SKM-1 treated with dmso at 0.1 percent for 144 hours (cell line): ENCODE results near the gene TBC1D4.
A peak's percentile ranks its signal among the peaks of the same experiment; 100 is the strongest.
"Not testable (repeated sequence)": the region's sequence is repeated elsewhere in the genome, so short reads cannot be mapped to it uniquely, and the experiment has no call there.

ENCODE experiments used
- DNase-seq: peaks from one replicate; lab custom pipeline; 2025; ENCODE audit not compliant: unreplicated experiment; lab: John Stamatoyannopoulos, UW

The TBC1D4 gene

DNA sequence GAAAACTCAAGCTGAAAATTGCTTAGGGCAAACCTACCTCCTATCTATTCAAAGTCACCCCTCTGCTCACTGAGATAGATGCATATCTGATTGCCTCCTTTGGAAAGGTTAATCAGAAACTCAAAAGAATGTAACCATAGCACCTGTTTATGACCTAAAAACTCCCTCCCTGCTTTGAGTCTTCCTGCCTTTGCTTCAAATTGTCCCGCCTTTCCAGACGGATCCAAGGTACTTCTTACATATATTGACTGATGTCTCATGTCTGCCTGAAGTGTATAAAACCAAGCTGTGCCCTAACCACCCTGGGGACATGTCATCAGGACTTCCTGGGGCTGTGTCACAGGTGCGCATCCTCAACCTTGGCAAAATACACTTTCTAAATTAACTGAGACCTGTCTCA lies 118.6 kb downstream of the TBC1D4 start:
- no peak for DNase-seq

DNA sequence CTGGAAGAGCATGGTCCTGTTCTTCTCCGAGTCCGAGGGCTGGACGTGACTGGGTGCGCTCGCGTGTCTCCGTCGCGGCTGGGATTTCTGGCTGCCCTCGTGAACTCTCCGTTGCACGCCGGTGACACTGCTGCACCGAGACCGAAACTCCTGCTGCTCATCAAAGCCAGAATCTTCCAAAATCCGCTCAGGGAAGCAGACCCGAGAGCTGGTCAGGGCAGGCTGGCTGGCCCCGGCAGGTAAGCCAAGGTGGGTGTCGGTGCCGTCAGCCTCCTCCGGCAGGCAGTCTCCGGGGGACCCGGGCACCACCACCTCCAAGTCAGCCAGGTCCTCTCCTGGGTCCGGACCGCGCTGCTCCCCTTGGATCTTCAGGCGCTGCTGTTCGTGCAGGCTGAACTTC lies 119.9 kb downstream of the TBC1D4 start:
- DNase-seq, result no peak

DNA sequence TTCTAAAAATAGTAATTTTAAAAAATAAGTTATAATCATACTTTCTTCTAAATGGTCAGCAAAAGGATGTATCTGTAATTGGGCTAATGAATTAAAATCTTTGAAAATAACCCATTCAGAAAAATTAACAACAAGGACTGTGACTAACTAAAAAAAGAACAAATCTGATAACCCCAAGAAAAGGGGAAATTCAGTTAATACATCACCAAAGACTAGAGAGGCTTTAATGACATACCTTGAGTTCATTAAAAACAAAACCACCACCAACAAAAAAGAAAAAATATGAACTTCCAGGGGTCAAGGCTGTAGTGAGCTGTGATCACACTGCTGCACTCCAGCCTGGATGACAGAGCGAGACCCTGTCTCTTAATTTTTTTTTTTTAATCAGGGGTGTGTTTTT lies 121.8 kb downstream of the TBC1D4 start:
- no peak for DNase-seq

- DNase-seq, result no peak
These were observed 122.7 kb downstream of the TBC1D4 start for GRCh38 chr13:75359266-75359665.

DNA sequence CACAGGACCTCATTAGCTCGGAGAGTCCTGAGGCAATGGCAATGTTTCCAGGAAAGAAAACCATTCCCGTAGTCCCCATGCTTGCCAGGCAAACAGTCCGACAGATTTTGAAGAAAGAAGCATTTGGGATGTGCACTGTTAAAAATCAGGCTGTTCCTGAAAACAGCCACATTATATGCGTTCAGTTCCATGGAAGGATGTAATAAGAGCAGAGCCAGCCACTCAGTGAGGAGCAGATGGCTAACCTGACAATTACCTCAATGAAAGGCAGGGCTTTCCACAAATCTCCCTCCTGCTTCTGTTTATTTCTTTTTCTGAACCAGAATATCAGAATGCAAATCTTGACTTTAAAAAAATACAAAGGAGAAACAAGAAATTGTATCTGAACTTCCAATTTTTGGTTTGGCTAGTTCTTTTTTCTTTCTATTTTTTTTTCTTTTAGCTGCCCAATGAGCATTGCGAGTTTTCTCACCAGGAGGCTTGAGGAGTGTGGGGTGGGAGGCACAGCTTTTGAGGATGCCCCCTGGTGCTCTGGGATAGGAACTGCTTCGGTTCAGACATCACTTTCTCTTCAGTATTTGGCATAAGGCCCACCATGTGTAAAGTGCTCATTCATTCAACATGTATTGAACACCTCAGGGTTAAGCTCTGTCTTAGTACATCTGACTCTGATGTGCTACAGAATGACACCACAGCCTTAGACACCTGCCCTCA lies 124.2 kb downstream of the TBC1D4 start:
- peak; percentile 77 for DNase-seq

DNA sequence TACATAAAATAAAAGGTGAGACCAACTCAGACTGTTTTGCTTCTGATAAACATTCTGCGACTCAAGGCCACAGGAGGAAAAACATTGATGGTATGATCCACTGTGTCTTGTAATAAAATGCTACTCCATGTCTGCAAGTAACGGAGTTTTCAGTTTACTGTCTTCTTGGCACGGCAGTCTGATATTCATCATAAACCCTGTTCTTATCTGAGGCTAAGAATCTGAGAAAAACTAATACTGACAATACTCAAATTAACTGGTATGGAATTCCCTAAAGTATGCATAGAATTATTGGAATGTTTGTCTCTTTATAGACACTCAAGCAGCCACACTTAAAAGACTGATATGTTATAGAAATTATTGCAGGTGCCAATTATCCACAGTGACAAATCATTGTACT lies 125.5 kb downstream of the TBC1D4 start:
- DNase-seq, result no peak

DNA sequence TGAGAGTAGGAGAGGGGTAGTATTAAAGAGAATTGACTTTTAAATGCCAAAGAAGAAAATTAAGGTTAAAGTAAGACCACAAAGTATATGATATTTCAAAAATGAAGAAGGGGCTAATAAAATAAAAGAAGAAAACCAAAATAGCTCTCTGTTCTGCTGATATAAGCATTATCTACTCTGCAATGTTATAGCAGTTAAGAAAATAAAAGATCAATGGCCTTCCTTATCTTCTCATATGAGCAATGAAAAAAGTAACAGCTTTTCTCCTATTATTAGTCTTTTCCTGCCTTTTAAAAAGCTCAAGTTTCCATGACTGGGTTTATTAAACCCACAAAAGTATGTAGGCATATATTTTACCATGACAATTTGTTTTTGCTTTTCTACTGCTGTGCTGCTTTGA lies 126.4 kb downstream of the TBC1D4 start:
- DNase-seq, result no peak

DNA sequence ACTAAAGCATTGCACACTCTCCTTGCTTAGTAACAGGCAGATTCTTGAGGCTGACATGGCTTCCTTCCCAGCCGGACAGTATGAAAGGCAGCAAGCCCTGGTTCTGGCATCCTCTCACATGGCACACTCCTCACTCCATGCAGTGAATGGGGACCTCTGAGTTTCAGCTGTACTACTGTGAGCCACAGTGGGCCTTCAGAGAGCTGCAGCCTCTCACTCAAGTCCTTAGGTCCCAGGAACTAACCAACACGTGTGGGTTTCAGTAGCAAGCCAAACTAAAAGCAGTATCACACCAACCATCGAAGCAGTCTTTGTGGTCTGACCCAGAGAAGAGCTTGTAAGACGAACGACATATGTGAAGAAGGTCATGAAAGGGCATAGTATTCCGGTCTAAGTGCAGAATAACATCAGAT lies 128.2 kb downstream of the TBC1D4 start:
- DNase-seq, result no peak

DNA sequence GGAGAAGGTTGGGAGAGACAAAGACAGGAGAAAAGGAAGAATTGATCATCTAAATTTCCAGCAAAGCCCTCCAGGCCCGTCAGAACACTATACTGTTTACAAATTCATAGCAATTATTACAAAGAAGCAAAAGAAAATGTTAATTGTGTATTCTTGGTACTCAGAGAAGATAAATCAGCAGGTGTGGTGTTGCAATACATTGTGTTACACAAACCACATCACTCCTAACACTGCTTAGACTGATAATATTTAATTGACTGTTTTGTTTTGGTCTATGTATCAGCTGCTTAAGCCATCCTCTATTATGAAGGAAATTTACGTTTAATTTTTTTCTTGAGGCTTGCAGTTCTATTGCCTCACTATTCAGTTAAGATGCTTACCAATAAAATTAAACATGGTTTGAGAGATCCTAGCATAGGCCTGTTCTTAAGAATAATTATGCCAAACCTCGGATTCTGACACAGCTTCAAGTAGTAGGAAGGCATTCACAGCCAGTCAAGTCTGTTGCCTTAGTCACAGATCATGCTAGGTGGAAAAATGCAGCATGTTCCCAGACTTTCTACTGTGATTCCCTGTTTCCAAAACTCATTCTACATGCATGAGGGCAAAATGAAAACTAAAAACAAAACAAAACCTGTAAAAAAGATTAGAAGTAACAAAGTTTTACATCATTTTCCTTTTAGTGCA lies 129.2 kb downstream of the TBC1D4 start:
- no peak for DNase-seq

DNA sequence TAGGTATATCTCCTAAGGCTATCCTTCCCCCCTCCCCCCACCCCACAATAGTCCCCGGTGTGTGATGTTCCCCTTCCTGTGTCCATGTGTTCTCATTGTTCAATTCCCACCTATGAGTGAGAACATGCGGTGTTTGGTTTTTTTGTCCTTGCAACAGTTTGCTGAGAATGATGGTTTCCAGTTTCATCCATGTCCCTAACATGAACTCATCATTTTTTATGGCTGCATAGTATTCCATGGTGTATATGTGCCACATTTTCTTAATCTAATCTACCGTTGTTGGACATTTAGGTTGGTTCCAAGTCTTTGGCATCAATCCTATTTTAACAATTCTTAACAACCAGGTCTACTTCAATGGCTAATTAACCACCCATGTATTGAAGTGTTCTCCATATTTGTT lies 130.4 kb downstream of the TBC1D4 start:
- not testable (repeated sequence) for DNase-seq

DNA sequence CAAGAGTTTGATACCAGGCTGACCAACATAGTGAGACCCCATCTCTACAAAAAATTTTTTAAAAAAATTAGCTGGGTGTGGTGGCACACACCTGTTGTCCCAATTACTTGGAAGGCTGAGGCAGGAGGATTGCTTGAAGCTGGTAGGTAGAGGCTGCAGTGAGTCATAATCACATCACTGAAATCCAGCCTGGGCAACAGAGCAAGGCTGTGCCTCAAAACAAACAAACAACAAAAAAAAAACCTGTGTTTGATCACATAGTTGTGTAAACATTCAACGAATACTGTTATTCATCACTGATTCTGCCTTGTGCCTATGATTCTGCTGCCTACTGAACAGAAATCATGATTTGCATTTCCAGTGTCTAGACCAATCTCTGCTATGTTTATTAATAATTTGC lies 134.0 kb downstream of the TBC1D4 start:
- no peak for DNase-seq

- no peak for DNase-seq
These were observed 134.5 kb downstream of the TBC1D4 start for GRCh38 chr13:75347457-75347856.

DNA sequence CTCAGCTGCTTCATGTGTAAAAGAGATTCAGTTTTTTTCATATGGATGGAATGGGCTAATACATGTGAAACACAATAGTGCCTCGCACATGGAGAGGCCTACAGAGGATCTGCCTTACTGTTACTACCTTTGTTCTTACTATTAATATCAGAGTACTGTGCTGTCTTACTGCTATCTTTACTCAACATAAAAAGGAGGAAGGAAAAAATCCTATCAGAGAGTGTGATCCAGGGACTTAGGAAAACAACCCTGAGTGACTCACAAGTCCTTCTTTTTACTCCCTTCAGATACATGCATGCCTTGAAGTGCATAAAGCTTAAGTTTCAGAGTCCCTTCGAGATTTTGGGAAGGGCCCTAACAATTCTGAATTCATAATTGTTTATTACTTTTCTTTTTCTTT lies 136.8 kb downstream of the TBC1D4 start:
- DNase-seq, result no peak

- no peak for DNase-seq
These were observed 140.9 kb downstream of the TBC1D4 start for GRCh38 chr13:75341028-75341427.

DNA sequence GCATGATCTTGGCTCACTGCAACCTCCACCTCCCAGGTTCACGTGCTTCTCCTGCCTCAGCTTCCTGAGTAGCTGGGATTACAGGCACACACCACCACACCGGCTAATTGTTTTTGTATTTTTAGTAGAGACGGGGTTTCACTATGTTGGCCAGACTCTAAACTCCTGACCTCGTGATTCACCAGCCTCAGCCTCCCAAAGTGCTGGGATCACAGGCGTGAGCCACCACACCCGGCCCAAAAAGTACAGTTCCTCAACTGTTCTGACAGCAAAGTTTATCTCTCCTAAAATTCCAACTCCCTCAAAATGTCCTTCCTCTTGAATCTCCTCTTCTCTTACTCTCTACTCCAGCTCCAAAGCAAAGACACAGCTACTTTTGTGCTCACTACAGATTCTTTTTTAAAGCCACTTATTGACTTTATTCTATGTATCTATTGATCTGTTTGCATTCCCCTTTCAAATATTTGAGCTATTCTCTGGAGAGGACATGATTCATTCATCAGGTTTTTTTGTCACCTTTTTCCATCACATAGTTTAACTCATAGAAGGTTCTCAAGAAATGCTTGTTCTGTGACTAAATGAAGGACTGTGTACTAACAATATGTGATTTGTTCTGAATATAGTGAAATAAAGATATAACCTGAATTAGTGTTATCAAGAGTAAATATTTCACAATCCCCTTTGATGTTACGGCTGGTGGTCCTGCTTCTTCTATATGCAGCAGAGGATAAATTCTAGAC lies 142.2 kb downstream of the TBC1D4 start:
- no peak for DNase-seq

DNA sequence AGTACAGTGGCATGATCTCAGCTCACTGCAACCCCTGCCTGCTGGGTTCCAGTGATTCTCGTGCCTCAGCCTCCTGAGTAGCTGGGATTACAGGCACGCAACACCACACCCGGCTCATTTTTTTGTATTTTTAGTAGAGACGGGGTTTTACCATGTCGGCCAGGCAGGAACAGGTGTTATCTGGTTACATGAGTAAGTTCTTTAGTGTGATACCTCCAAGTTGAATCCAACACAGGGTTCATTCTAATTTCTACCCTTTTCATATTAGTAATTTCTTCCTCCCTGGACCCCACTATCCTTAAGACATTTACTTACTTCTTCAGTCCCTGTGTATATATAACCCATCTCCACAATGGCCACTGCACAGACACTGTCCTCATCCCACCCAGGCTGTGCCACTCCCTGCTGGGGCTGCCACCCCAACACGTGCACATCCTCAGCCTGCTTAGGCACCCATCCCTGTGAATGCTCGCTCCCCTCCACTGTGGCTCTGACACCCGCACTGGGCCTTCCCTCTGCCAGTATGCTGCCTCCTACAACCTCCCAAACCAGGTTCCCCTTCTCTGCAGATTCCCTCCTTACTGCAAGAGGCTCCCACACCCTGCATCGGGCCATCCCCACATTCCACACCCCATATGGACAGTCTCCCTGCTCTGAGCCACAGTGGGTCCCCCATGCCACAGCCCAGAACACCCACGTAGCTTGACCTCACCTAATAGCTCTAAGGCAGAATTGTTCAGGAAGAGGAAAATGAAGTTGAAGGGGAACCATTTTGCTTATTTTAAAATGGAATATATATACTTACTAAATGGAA lies 147.1 kb downstream of the TBC1D4 start:
- no peak for DNase-seq

DNA sequence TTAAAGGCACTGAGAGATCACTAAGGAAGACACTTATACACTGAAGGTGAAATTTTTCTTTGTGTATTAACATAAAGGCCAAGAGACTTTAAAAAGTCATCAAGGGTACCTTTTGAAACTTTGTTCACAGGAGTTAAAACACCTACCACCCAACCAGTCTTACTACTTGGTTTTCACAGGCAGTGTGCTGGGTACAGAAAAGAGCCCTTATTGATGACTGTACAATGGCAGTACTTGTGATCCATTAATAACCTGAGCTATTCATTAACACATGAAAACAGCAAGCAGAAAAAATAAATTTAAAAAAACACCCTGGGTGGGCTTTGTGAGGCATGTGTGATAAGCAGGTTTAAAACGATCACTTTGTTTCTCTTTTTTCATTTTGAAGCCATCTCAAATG lies 148.9 kb downstream of the TBC1D4 start:
- DNase-seq, result no peak

DNA sequence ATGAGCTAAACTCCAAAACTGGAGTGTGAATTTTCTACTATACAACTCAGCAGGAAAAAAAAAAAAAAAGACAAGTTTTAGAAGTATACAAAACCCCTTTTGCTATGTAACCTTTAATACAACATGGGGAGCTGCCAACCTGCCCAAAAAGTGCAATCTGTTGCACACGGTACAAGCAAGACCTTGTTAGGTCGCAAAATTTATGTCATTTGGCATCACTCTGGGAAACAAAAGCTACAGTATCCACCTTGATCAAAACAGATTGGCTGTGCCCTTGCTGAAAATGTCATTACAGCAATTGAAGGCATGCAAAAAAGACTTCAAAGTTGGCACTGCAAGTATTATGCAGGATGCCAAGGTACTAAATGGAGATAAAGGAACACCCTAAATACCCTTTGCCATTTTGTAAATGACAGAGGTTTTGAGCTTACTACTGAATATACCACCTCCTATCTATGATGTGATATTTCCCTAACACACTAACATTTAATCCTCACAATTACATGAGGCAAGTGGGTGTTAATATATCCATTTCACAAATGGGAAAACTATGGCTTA lies 150.1 kb downstream of the TBC1D4 start:
- no peak for DNase-seq

- no peak for DNase-seq
These were observed 151.2 kb downstream of the TBC1D4 start for GRCh38 chr13:75330770-75331169.

GRCh38 chr13:75329723-75330122 lies 152.2 kb downstream of the TBC1D4 start:
- DNase-seq, result no peak

GRCh38 chr13:75329097-75329496 lies 152.9 kb downstream of the TBC1D4 start:
- DNase-seq, result no peak
